ENCODE results near the gene ZNF8.
A peak's percentile ranks its signal among the peaks of the same experiment; 100 is the strongest.
"Not testable (repeated sequence)": the region's sequence is repeated elsewhere in the genome, so short reads cannot be mapped to it uniquely, and the experiment has no call there.

ZNF8 gene

DNA sequence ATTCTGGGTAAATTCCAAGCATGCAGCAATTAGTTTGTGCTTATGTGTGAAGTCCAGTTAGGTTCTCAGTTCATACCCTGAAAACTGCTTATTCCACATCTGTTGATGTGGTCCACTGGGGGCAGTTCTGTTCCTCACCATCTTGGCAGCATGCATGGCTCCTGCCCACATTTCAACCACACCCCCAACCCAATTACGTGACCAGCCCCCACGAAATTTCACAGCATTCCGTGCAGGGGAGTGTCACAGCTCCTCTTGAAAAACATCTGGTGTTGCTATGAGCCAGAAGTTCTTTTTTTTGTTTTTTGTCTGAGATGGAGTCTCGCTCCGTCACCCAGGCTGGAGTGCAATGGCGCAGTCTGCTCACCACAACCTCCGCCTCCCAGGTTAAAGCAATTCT, 17.3 kb downstream of the ZNF8 start:
- no peak for DNase-seq (ENCODE audit: low read depth in 2 of 2)

- DNase-seq (ENCODE audit: low read depth in 2 of 2): no peak
Observed at GRCh38 chr19:58300620-58301019, 21.9 kb downstream of the ZNF8 start.

GRCh38 chr19:58304255-58304654, 25.5 kb downstream of the ZNF8 start:
- DNase-seq (ENCODE audit: low read depth in 2 of 2): no peak

DNA sequence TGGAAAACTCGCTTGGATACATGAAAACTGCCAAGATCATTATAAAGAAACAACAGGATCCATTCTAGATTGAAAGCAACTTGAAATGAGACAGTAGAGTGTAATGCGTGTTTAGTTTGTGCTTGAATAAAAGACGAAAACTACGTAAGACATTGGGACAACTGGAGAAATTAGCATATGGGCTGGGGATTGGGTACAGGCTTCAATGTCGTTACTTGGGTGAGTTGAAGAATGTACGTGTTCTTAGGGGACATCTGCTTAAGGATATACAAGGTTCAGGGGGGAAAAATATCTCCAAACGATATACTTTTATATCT, 26.0 kb downstream of the ZNF8 start:
- no peak for DNase-seq (ENCODE audit: low read depth in 2 of 2)

GRCh38 chr19:58305065-58305931, 26.5 kb downstream of the ZNF8 start, which contains the start of gene ERVK3-1:
Gene ERVK3-1 (plus strand): TSS chr19:58305377. CDS start chr19:58312169, 6,792 bp downstream.
- DNase-seq (ENCODE audit: low read depth in 2 of 2): peak; percentile 90 to 92

GRCh38 chr19:58305932-58306323, 27.2 kb downstream of the ZNF8 start:
- DNase-seq (ENCODE audit: low read depth in 2 of 2): no peak

DNA sequence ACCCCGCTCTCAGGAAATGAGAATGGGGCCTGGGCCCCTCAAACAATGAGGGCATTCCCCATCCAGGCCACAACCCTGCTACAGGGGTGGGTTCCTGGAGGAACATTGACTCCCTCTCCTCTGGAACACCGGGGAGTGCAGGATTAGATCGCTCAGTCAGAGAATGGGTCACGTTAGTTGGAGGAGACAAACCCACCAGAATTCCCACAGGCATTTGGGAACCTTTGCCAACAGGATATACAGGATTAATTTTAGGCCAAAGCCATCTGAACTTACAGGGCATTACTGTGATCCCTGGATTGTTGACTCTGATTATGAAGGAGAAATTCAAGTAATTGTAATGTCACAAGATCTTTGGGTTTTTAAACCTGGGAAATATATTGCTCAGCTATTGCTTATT, 29.0 kb downstream of the ZNF8 start:
- DNase-seq (ENCODE audit: low read depth in 2 of 2): no peak

GRCh38 chr19:58310685-58311084, 31.9 kb downstream of the ZNF8 start:
- DNase-seq (ENCODE audit: low read depth in 2 of 2): not testable (repeated sequence)

DNA sequence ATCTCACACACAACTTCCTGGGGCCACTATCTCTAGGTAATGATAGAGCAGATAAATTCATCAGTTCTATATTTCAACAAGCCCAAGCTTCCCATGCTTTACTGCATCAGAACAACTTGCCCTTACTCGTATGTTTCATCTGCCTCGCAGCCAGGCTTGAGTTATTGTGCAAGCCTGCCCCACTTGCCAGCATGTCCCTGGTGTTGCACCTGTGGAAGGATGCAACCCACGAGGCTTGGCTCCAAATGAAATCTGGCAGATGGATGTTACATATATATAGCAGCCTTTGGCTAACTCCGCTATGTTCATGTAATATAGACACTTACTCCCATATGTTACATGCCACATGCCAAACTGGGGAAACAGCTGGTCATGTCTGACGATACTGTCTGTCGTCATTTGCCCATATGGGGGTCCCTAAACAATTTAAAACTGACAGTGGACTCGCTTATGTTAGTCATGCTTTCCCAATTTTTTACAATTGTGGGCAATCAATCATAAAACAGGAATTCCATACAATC, 32.6 kb downstream of the ZNF8 start:
- no peak for DNase-seq (ENCODE audit: low read depth in 2 of 2)

- no peak for DNase-seq (ENCODE audit: low read depth in 2 of 2)
Observed at GRCh38 chr19:58315580-58315979, 36.8 kb downstream of the ZNF8 start.

DNA sequence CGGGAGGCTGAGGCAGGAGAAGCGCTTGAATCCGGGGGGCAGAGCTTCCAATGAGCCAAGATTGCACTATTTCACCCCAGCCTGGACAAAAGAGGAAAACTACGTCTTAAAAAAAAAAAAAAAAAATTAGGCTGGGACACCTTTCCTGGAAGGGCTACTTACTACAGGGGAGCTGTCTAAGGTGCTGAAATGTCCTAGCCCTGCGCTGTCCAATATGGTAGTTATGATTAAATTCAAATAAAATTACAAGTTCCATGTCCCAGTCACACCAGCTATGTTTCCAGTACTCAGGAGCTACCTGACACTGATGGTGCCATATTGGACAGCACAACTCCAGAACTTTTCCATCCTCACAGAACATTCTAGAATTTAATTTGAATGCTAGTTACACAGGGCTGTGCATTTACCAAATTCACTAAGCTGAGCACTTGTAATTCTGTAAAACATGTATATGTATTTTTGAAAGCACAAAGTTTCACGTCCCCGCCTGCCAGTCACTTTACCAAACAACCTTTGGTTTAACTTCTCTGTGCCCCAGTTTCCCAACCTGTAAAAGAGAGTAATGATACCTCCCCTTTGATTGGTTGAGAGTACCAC, 38.8 kb downstream of the ZNF8 start:
- peak in 1 of 2 experiments; percentile 11 for DNase-seq (ENCODE audit: low read depth in 2 of 2)

DNA sequence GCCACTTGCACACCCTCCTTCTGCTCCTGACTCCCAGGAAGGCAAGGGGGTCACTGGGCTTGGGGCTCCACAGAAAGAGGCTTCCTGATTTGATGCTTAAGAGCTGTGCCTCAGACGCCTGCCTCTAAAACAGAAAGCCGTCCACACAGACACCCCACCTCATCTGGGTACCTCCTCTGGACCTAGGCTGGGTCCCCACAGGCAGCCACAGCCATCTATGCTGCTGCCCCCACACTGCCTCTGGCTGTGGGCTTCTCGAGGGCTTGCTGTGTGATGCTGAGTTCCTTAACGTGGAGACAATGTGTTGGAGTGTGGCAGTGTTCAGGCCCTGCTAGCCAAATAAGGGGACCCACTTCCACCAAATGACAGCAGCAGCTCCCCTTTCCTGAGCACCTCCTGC, 39.5 kb downstream of the ZNF8 start:
- no peak for DNase-seq (ENCODE audit: low read depth in 2 of 2)

- DNase-seq (ENCODE audit: low read depth in 2 of 2): no peak
Observed at GRCh38 chr19:58319241-58319640, 40.5 kb downstream of the ZNF8 start.

GRCh38 chr19:58325311-58326022, 46.7 kb downstream of the ZNF8 start:
- no peak for DNase-seq (ENCODE audit: low read depth in 2 of 2)

- DNase-seq (ENCODE audit: low read depth in 2 of 2): no peak
Observed at GRCh38 chr19:58326501-58326913, 47.8 kb downstream of the ZNF8 start.

DNA sequence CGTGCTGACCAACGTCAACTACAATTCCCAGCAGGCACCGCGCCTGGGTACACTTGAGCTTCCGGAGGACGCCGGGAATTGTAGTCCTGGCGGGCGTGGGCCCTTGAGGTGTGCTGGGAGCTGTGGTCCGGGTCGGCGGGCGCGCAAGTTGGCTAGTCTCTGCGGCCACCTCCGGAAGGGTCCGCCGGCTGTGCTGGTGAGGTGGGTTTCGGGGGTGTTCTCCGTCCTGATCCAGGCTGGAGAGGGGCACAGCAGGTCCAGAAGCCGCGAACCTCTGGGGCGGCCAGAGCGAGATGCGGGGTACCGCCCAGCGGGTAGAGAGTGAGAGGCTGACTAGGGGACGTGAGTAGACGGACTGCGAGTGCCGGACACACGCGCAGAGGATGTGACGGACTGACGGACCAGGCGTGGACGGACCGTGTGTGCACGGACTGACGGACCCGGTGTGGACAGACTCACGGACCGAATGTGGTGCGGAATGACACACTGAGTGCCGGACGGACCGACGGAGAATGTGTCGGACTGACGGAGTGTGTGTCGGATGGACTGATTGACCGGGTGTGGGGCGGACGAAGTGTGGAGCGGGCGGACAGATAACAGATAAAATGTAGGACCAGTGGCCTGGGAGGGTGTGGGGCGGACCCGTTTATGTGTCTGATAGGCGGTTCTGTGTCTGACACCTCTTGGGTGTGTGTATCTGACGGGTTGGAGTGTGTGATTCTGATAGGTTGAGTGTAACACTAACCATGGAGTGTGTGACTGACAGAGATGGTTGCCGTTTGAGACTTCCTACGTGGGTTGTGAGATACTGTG, 48.4 kb downstream of the ZNF8 start, which contains the start of gene ZSCAN22:
Gene ZSCAN22, plus strand, starts transcription at position 81 of the 813 bp plus-strand sequence. CDS start 7,809 bp downstream, outside the sequence.
- DNase-seq (ENCODE audit: low read depth in 2 of 2): peak; percentile 83

- no peak for DNase-seq (ENCODE audit: low read depth in 2 of 2)
Observed at GRCh38 chr19:58328999-58329398, 50.2 kb downstream of the ZNF8 start.

- DNase-seq (ENCODE audit: low read depth in 2 of 2): no peak
Observed at GRCh38 chr19:58330458-58330857, 51.7 kb downstream of the ZNF8 start.

- DNase-seq (ENCODE audit: low read depth in 2 of 2): no peak
Observed at GRCh38 chr19:58332697-58333096, 53.9 kb downstream of the ZNF8 start.

GRCh38 chr19:58334691-58335249, 56.0 kb downstream of the ZNF8 start:
- DNase-seq (ENCODE audit: low read depth in 2 of 2): no peak

DNA sequence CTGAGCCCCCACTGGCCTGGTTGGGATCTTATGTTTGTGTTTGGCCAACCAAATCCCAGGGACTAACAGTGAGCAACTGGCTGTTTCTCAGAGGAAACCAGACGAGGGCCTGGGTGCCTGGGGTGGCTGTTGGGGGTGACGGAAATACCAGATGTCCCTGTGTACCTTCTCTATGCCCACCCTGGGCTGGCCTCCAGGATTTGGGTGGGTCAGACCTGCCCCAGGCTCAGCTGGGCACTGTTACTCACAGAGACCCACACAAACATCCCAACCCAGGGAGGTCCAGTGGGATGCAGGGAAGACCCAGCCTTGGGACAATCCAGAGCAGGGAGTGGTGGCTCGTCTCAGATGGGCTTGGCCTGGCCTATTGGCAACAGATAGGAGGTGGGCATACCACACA, 56.9 kb downstream of the ZNF8 start:
- DNase-seq (ENCODE audit: low read depth in 2 of 2): no peak
